ENCODE measurements around the gene KRT38.

- TF ChIP-seq POLR2A (IDR thresholded peaks at IDR 0.05) (no peak), CTCF (IDR thresholded peaks at IDR 0.05) (no peak)
These were observed 50.3 kb downstream of the KRT38 start for GRCh38 chr17:41390411-41390938.

Measured in testis (tissue), 2 donors.